Endothelial cell of umbilical vein (primary cell): ENCODE measurements around the gene GON4L.
"Not testable (repeated sequence)": the region's sequence is repeated elsewhere in the genome, so short reads cannot be mapped to it uniquely, and the experiment has no call there.

Experiments used
- CTCF ChIP-seq, 2 donors: IDR thresholded peaks; 1 replicate in 1 of 2; 2 replicates in 1 of 2; pipeline ENCODE4 v1.5.1; 2011; ENCODE audit warnings: low read length in 2 of 2, mild to moderate bottlenecking in 2 of 2, moderate library complexity in 2 of 2, control low read depth in 1 of 2, inconsistent platforms in 1 of 2, low read depth in 1 of 2; ENCODE audit not compliant: insufficient read depth in 1 of 2; ENCODE audit errors: extremely low read depth in 1 of 2
- MYC ChIP-seq: IDR thresholded peaks from one replicate; pipeline ENCODE4 v1.6.1; 2011; ENCODE audit warnings: mild to moderate bottlenecking, low read depth, low read length
- POLR2A ChIP-seq: IDR thresholded peaks from 2 replicates; pipeline ENCODE4 v1.6.1; 2012; ENCODE audit warnings: low read depth, mild to moderate bottlenecking, control low read depth, low read length

DNA sequence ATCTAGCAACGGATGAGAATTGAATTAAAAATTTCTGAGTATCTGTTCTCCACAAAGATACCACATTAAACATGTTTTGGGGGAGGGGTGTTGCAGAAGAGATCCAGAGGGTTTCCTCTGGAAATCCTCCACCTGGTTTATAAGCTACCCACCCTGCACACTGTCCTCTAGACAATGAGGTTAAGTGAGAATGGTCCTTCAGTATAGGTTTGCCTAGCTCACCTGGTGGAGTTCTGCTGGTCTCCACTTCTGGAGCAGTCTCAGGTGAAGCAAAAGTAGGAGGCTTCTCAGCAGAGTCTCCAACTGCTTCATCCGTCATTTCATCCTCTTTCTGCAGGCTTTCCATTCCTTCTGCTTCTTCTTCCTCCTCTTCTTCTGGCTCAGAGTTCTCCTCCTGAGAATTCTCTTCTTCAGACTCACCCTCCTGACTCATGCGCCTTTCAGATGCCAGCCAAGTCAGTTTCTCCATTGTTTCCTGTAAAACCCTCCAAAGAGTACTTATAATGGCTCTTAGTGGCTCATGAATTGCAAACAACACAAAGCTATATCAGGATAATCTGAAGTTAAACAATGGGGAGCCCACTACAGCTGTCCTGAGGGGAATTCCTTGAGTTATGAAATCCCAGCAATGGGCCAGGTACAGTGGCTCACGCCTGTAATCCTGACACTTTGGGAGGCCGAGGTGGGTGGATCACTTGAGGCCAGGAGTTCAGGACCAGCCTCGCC lies 93.8 kb downstream of the GON4L start:
- not testable (repeated sequence) for TF ChIP-seq MYC; CTCF (IDR thresholded peaks at IDR 0.05; ENCODE audit: extremely low read depth in 1 of 2, insufficient read depth in 1 of 2, low read depth in 1 of 2, low read length in 2 of 2); POLR2A
